ENCODE data around the gene IL24.

IL24 gene

DNA sequence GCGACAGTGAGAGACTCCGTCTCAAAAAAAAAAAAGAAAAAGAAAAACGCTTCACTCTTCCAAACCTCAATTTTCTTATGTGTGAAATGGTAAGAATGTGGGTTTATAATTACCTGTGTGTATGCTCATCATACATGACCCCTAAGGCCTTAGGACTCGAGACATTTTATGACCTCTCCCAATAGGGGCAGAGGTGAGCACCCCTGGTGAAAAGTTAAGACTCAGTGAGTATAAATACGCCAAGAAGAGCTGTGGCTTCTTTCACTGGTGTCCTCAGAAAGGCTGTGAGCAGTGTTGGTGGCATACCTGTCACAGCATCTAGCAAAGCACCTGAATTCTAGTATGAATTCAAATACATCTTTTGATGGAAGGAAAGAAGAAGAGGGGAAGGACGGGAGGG lies 32.3 kb downstream of the IL24 start:
- Histone ChIP-seq H2AFZ (ENCODE audit: low read depth, low read length) (no peak overlapping the region), H3K4me1 (ENCODE audit: insufficient read depth, low read length) (no peaks in the 10 kb centered on the region), H3K4me3 (ENCODE audit: low read length) (no peak overlapping the region), H3K27me3 (ENCODE audit: insufficient read depth, low read length) (no peaks in the 10 kb centered on the region), H3K36me3 (ENCODE audit: insufficient read depth, low read length) (no peaks in the 10 kb centered on the region), H3K9me3 (ENCODE audit: low read length) (no peaks in the 10 kb centered on the region)

DNA sequence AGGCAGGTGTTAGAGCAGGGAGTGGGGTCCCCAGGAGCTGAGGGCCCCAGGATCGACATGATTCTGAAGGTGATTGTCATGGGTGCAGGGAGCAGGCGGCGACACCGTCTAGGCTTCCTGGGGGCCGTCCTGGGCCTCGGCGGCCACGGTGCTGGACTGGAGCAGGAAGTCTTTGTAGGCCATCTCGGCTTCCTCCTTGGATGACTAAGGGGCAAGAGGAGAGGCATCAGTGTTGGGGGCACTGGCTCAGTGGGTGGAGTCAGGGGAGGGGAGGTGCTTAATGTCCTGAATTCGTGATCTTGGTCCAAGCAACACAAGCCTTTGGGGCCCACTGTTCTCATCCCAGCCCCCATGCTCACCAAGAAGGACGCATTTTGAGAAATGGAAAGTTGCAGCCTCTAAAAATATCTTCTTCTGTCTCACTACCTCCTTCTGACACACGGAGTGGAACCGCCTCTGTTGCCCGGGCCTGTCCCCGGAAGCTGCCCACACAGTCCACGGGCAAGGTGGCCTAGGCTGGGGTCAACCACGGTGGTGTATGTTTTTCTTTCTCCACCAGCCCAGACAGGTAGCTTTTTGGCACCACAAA lies 33.1 kb downstream of the IL24 start:
- H2AFZ ChIP-seq (ENCODE audit: low read depth, low read length) = no peak overlapping the region
- H3K27me3 ChIP-seq (ENCODE audit: insufficient read depth, low read length) = no peaks in the 10 kb centered on the region
- H3K36me3 ChIP-seq (ENCODE audit: insufficient read depth, low read length) = no peaks in the 10 kb centered on the region
- no peaks in the 10 kb centered on the region for H3K4me1 ChIP-seq (ENCODE audit: insufficient read depth, low read length)
- H3K9me3 ChIP-seq (ENCODE audit: low read length) = no peaks in the 10 kb centered on the region
- H3K4me3 ChIP-seq (ENCODE audit: low read length) = no peak overlapping the region

DNA sequence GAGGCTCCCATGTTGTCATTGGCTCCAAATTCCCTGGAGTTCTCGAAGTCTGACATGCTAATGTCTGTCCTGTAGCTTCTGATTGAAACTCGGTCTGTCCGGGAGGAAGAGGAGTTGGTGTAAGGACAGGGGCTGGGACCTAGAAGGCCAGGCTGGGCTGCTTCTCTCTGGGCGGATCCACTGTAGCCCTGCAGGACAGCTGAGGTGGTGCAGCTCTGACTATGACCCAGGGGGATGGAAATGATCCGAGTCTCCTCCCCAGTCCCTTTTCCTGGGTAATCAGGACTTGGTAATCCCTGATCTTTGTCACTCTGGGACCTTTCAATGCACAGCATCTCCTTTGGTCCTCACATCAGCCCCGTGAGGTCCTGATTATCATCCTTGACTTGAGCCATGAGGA lies 34.5 kb downstream of the IL24 start:
- H3K27me3 ChIP-seq (ENCODE audit: insufficient read depth, low read length) = no peaks in the 10 kb centered on the region
- no peaks in the 10 kb centered on the region for H3K4me1 ChIP-seq (ENCODE audit: insufficient read depth, low read length)
- H2AFZ ChIP-seq (ENCODE audit: low read depth, low read length) = no peak overlapping the region
- no peaks in the 10 kb centered on the region for H3K9me3 ChIP-seq (ENCODE audit: low read length)
- no peak overlapping the region for H3K4me3 ChIP-seq (ENCODE audit: low read length)
- no peaks in the 10 kb centered on the region for H3K36me3 ChIP-seq (ENCODE audit: insufficient read depth, low read length)

DNA sequence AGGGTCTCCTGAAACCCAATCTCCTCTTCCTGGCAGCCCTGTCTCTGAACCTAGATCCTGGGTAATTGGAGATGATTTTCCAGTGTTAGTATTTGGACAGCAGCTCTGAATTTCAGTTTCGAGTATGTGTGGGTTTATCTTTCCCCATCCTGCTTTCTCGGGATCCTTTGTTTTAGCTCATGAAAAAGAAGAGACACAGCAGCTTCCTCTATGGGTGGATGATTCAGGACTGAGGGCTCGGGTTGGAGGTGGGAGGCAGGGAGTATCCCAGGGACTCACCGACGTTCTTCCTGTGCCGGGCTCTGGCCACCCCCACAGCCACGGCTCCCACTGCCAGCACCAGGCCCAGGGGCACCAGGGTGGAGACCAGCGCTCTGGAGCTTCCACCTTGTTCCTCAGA lies 34.9 kb downstream of the IL24 start:
- no peak overlapping the region for H3K4me3 ChIP-seq (ENCODE audit: low read length)
- H2AFZ ChIP-seq (ENCODE audit: low read depth, low read length) = no peak overlapping the region
- H3K9me3 ChIP-seq (ENCODE audit: low read length) = no peaks in the 10 kb centered on the region
- no peaks in the 10 kb centered on the region for H3K36me3 ChIP-seq (ENCODE audit: insufficient read depth, low read length)
- H3K4me1 ChIP-seq (ENCODE audit: insufficient read depth, low read length) = no peaks in the 10 kb centered on the region
- H3K27me3 ChIP-seq (ENCODE audit: insufficient read depth, low read length) = peaks cover 2% of the 10 kb centered on the region

DNA sequence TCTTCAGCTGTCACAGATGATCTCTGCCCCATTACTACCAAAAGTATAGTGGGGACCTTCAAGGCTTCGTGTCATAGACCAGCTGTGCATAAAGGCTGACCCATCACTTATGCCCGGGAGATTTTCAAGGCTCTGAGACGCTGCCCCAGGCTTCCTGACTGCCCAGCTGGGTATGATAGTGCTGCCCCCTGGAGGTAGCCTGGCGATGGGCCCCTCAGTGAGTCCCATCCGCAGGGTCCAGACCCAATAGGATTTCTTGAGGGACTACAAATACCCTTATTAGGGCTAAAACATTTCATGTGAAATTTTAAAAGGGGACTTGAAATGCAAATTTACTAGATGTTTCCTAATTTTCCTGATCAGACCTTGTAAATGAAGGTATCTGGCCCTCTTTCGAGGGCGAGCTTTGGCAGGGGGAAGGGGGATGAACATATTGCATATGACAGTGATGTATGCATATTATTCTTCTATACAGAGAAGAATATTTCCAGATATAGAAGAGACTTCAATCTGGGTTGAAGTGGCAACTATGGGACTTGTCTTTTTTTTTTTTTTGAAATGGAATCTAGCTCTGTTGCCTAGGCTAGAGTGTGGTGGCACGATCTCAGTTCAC lies 36.2 kb downstream of the IL24 start:
- no peaks in the 10 kb centered on the region for H3K36me3 ChIP-seq (ENCODE audit: insufficient read depth, low read length)
- H2AFZ ChIP-seq (ENCODE audit: low read depth, low read length) = no peak overlapping the region
- H3K27me3 ChIP-seq (ENCODE audit: insufficient read depth, low read length) = peaks cover 2% of the 10 kb centered on the region
- no peaks in the 10 kb centered on the region for H3K9me3 ChIP-seq (ENCODE audit: low read length)
- H3K4me1 ChIP-seq (ENCODE audit: insufficient read depth, low read length) = no peaks in the 10 kb centered on the region
- no peak overlapping the region for H3K4me3 ChIP-seq (ENCODE audit: low read length)

DNA sequence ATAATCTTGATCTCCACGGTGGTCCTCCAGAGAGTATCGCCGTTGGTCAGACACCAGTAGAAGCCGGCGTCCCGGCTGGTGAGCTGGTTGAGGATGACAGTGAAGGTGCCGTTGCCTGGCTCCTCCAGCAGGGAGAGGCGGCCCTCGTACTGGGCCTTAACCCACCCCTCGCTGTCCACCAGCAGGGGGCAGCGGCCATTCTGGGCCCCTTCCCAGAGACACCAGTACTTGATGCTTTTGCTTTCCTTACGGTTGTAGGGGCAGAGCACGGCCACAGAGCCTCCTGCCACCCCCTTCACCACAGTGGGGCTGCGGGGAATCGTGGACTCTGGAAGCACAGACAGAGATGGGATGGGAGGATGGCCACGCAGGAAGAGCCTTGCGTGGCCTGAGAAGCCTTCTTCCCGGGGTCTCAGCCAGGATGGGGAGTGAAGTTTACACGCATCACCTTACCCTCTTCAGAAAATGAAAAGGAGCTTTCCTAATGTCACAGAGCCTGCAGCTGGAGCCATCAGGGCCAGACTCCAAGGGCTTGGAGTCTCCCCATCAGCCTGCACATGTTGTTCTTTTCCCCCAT lies 38.3 kb downstream of the IL24 start:
- H2AFZ ChIP-seq (ENCODE audit: low read depth, low read length) = no peak overlapping the region
- H3K4me3 ChIP-seq (ENCODE audit: low read length) = no peak overlapping the region
- no peaks in the 10 kb centered on the region for H3K9me3 ChIP-seq (ENCODE audit: low read length)
- no peaks in the 10 kb centered on the region for H3K4me1 ChIP-seq (ENCODE audit: insufficient read depth, low read length)
- peaks cover 2% of the 10 kb centered on the region for H3K27me3 ChIP-seq (ENCODE audit: insufficient read depth, low read length)
- H3K36me3 ChIP-seq (ENCODE audit: insufficient read depth, low read length) = no peaks in the 10 kb centered on the region

DNA sequence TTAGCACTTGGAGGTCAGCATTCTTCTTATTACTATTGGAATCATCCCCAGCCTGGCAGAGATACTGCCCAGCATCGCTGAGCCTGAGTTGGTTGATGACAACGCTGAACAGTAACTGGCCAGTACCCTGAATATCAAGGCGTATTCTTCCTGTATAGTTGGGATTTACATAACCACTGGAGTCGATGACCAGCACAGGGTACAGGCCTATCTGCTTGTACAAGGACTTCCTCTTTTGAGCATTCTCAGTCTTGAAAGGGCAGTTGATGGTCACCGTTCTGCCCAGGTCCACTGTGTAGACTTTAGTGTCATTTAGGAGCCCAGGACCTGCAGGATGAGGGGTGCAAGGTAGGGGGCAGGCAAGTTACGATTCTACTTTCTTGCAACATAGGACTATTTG lies 40.2 kb downstream of the IL24 start:
- no peaks in the 10 kb centered on the region for H3K36me3 ChIP-seq (ENCODE audit: insufficient read depth, low read length)
- H3K4me1 ChIP-seq (ENCODE audit: insufficient read depth, low read length) = no peaks in the 10 kb centered on the region
- no peaks in the 10 kb centered on the region for H3K9me3 ChIP-seq (ENCODE audit: low read length)
- peaks cover 2% of the 10 kb centered on the region for H3K27me3 ChIP-seq (ENCODE audit: insufficient read depth, low read length)
- no peak overlapping the region for H2AFZ ChIP-seq (ENCODE audit: low read depth, low read length)
- H3K4me3 ChIP-seq (ENCODE audit: low read length) = no peak overlapping the region

DNA sequence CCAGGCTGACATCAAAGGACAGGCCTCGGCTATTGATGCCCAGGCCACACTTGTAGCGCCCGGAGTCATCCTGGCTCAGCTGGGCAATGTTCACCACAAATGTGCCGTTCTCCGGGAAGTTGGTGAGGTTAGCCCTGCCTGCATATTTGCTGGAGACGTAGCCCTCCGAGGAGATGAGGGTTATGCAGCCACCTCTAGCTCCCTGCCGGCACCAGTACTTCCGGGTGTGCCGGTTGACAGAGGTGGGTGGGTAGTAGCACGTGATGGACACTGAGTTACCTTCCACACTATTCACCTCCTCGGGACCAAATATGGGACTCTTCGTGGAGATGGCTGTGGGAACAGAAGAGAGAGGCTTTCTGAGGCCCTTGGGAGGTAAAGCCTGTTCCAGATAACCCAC lies 41.9 kb downstream of the IL24 start:
- Histone ChIP-seq H3K4me1 (ENCODE audit: insufficient read depth, low read length) (no peaks in the 10 kb centered on the region), H3K4me3 (ENCODE audit: low read length) (no peak overlapping the region), H3K27me3 (ENCODE audit: insufficient read depth, low read length) (peaks cover 2% of the 10 kb centered on the region), H3K36me3 (ENCODE audit: insufficient read depth, low read length) (no peaks in the 10 kb centered on the region), H3K9me3 (ENCODE audit: low read length) (no peaks in the 10 kb centered on the region), H2AFZ (ENCODE audit: low read depth, low read length) (no peak overlapping the region)

DNA sequence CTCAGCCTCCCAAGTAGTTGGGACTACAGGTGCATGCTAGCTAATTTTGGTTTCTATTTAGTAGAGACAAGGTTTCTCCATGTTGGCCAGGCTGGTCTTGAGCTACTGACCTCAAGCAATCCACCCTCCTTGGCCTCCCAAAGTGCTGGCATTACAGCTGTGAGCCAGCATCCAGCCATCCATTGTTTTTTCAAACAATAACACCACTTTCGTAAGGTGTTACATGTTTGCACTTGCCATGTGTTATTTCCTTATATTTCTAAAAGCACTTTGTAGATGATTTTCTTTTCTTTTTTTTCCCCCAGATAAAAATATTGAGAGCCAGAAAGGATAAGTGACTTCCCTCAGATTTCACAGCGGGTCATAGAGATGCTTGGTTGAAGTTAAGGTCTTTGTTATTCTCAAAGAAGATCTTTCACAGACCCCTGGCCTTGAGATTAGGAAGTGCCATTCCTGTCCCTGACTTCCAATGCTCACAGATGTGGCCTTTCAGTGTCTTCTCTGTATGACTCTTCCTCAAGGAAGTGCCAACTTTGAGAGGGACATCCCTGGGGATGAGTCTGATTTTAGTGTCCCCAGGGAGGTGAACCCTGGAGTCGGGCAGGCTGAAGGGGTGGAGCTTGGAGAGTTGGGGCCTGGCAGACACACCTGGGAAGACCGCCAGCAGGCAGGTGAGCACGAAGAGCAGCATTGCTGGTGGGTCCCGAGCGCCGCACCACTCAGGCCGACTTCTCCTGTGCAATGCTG lies 42.8 kb downstream of the IL24 start:
- no peaks in the 10 kb centered on the region for H3K9me3 ChIP-seq (ENCODE audit: low read length)
- H3K4me1 ChIP-seq (ENCODE audit: insufficient read depth, low read length) = no peaks in the 10 kb centered on the region
- peaks cover 2% of the 10 kb centered on the region for H3K27me3 ChIP-seq (ENCODE audit: insufficient read depth, low read length)
- no peak overlapping the region for H2AFZ ChIP-seq (ENCODE audit: low read depth, low read length)
- no peaks in the 10 kb centered on the region for H3K36me3 ChIP-seq (ENCODE audit: insufficient read depth, low read length)
- no peak overlapping the region for H3K4me3 ChIP-seq (ENCODE audit: low read length)

DNA sequence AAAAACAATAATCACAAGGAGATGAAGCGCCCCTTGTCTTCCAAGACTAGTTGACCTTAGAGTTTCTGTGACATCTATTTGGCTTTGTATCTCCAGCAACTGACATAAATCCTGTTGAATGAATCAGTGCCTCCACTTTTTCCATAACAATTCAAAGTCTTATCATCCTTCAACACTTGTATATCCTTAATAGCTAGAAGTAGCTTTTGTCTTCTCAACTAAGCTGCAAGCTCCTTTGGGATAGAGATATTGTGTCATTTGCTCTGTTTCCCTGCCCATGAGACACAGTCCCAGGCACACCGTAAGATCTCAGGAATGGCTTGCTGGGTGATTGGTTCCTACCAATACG lies 43.3 kb downstream of the IL24 start:
- Histone ChIP-seq H3K9me3 (ENCODE audit: low read length) (no peaks in the 10 kb centered on the region), H3K4me1 (ENCODE audit: insufficient read depth, low read length) (no peaks in the 10 kb centered on the region), H3K36me3 (ENCODE audit: insufficient read depth, low read length) (no peaks in the 10 kb centered on the region), H3K27me3 (ENCODE audit: insufficient read depth, low read length) (peaks cover 2% of the 10 kb centered on the region), H2AFZ (ENCODE audit: low read depth, low read length) (no peak overlapping the region), H3K4me3 (ENCODE audit: low read length) (no peak overlapping the region)

DNA sequence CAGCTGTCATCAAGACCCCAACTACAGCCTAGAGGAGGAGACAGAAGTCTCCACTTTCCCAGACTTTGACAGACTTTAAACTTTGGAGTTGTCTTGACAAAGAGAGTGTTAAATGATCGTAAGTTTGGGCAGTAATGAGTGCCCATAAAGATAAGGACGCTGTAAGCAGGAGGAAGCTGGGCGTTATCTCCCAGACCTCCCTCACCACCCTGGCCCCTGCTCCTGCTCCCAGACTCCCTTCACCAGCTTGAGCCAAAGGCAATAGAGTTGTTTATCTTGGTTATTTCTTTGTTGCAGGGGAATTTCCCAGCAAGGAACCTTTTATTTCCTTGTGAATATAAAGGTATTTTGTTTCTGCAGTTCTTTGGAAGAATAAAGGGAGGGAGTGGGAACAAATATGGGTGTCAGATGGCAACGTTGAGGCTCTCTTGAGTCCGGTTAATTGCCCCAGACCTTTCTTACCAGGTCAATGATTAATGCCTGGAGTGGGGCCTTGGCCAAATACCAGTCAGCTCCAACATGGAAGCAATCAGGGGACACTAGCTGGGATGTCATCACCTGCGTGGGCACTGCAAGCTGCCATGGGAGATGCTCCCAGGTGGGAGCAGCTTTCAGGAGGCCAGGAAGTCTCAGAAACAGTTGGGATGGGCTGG lies 44.6 kb downstream of the IL24 start:
- Histone ChIP-seq H3K4me3 (ENCODE audit: low read length) (no peak overlapping the region), H3K4me1 (ENCODE audit: insufficient read depth, low read length) (no peaks in the 10 kb centered on the region), H3K27me3 (ENCODE audit: insufficient read depth, low read length) (peaks cover 1% of the 10 kb centered on the region), H2AFZ (ENCODE audit: low read depth, low read length) (no peak overlapping the region), H3K9me3 (ENCODE audit: low read length) (no peaks in the 10 kb centered on the region), H3K36me3 (ENCODE audit: insufficient read depth, low read length) (no peaks in the 10 kb centered on the region)

DNA sequence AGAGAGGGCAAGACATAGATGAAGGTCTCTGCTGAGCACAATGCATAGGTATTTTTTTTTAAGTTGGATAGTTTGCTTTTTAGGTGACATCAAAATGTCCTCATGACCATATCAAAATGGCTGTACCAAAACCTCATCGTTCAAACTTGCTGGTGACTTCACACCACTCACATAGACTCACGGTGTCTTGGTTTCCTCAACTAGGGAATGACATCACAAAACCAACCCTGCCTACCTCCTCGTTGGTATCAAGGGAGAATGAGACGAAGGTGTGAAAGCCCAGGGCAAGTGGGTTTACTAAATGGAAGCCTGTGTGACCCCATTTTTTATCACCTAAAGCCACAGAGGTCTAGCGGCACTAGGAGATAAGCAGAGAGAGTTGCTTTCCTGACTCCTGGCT lies 47.5 kb downstream of the IL24 start:
- Histone ChIP-seq H3K36me3 (ENCODE audit: insufficient read depth, low read length) (no peaks in the 10 kb centered on the region), H3K4me3 (ENCODE audit: low read length) (no peak overlapping the region), H2AFZ (ENCODE audit: low read depth, low read length) (no peak overlapping the region), H3K27me3 (ENCODE audit: insufficient read depth, low read length) (no peaks in the 10 kb centered on the region), H3K9me3 (ENCODE audit: low read length) (no peaks in the 10 kb centered on the region), H3K4me1 (ENCODE audit: insufficient read depth, low read length) (no peaks in the 10 kb centered on the region)

DNA sequence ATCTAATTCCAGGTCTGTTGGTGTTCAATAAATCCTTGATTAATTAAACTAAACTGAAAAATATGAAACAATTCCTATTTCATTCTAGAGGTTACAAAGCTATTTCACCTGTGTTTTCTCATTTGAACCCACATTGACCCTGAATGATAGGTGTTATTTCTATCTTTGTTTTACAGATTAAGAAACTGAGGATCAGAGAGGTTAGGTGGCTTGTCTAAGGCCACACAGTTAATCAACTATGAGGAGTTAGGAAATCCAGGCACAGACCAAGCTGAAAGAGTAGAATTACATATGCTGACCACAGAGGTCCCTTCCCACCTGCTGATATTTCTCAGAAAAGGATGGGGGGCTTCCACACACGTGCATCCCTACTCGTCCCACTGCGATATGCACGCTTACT lies 48.5 kb downstream of the IL24 start:
- H3K4me1 ChIP-seq (ENCODE audit: insufficient read depth, low read length) = no peaks in the 10 kb centered on the region
- H2AFZ ChIP-seq (ENCODE audit: low read depth, low read length) = no peak overlapping the region
- no peaks in the 10 kb centered on the region for H3K36me3 ChIP-seq (ENCODE audit: insufficient read depth, low read length)
- H3K4me3 ChIP-seq (ENCODE audit: low read length) = no peak overlapping the region
- H3K9me3 ChIP-seq (ENCODE audit: low read length) = no peaks in the 10 kb centered on the region
- H3K27me3 ChIP-seq (ENCODE audit: insufficient read depth, low read length) = no peaks in the 10 kb centered on the region

Data from neuron (in vitro differentiated cells).